HepG2 (cell line): ENCODE measurements around the gene NEDD8. TPM values are rescaled to one million over a fixed set of nuclear protein-coding genes. Genes with fewer than 3 reads are reported as not detected.

Source experiments
- ATAC-seq: fragments of 200-7000 bp; cut with Tn5 transposase; 3 replicates; pipeline ENCODE4 v1.9.1; 2020; ENCODE audit warnings: mild to moderate bottlenecking, moderate library complexity
- BruUV-seq: library from RNA; stranded (reverse); fragments of 400-500 nt; replicated peaks from 2 replicates; lab custom pipeline; 2021; lab: Mats Ljungman, UMichigan
- CTCF ChIA-PET: fragments of 300-600 bp; formaldehyde crosslinking; extraction: SDS; loops from one replicate; lab custom pipeline; 2021; ENCODE audit warnings: low total read pairs, inconsistent platforms, low intra/inter-chr PET ratio; lab: Yijun Ruan, JAX
- POLR2A ChIA-PET: fragments of 350-600 bp; sonication (Branson Sonifier 250); formaldehyde crosslinking; loops from one replicate; lab custom pipeline; 2020; ENCODE audit warnings: antibody characterized with exemption, inconsistent platforms; lab: Yijun Ruan, JAX
- DNase-seq: peaks from one replicate; pipeline ENCODE4 v3.0.0-alpha.2; 2015; ENCODE audit warnings: low spot score
- FAIRE-seq: peaks from 3 replicates; lab custom pipeline; 2011; peaks lifted over from hg19 to GRCh38; lab: Jason Lieb, UNC
- H2AFZ ChIP-seq: one replicate; pipeline ENCODE4 v1.6.1; 2011; ENCODE audit warnings: low read length, inconsistent platforms
- H3K27ac ChIP-seq: fragments of 300-600 bp; 3 replicates; pipeline ENCODE4 v1.8.0; 2011; ENCODE audit warnings: mixed run types, mild to moderate bottlenecking, mixed read lengths, low read length, inconsistent platforms; ENCODE audit not compliant: insufficient read depth; ENCODE audit errors: extremely low read length
- H3K27me3 ChIP-seq, 2 experiments: fragments of 200-600 bp in 1 of 2; 2 replicates in 1 of 2; 3 replicates in 1 of 2; pipeline versions ENCODE4 v1.6.0 to v1.8.0; 2011; ENCODE audit warnings: low read length in 2 of 2, mild to moderate bottlenecking in 2 of 2, moderate library complexity in 2 of 2, inconsistent platforms in 1 of 2; ENCODE audit not compliant: insufficient read depth in 2 of 2, control insufficient read depth in 1 of 2
- H3K36me3 ChIP-seq, 2 experiments: fragments of 200-600 bp in 1 of 2; replicated peaks in 1 of 2; 2 replicates in 1 of 2; 3 replicates in 1 of 2; pipeline versions ENCODE4 v1.5.1 to v1.8.0; 2011; ENCODE audit warnings: low read length in 2 of 2, inconsistent platforms in 1 of 2; ENCODE audit not compliant: insufficient read depth in 2 of 2, control insufficient read depth in 1 of 2
- H3K4me1 ChIP-seq: 2 replicates; pipeline ENCODE4 v1.5.1; 2012; ENCODE audit warnings: low read length, inconsistent platforms; ENCODE audit not compliant: insufficient read depth
- H3K4me2 ChIP-seq: 2 replicates; pipeline ENCODE4 v1.6.0; 2011; ENCODE audit warnings: low read depth, low read length, inconsistent platforms
- H3K4me3 ChIP-seq, 3 experiments: fragments of 200-600 bp in 1 of 3; sonication (generic), shearing (Covaris generic) in 1 of 3; replicated peaks in 1 of 3; 2 replicates each; pipeline ENCODE4 v1.5.1; 2011 to 2016; ENCODE audit warnings: low read length in 3 of 3, inconsistent platforms in 2 of 3, low read depth in 2 of 3, mild to moderate bottlenecking in 2 of 3, control low read depth in 1 of 3, mixed read lengths in 1 of 3; ENCODE audit not compliant: insufficient read depth in 1 of 3
- H3K79me2 ChIP-seq: one replicate; pipeline ENCODE4 v1.6.1; 2011; ENCODE audit warnings: low read length, inconsistent platforms; ENCODE audit not compliant: insufficient read depth
- H3K9ac ChIP-seq: 2 replicates; pipeline ENCODE4 v1.6.0; 2011; ENCODE audit warnings: mild to moderate bottlenecking, low read depth, low read length, inconsistent platforms; ENCODE audit not compliant: insufficient read depth
- H3K9me3 ChIP-seq: 2 replicates; pipeline ENCODE4 v1.5.1; 2012; ENCODE audit warnings: mild to moderate bottlenecking, low read length
- H4K20me1 ChIP-seq: 2 replicates; pipeline ENCODE4 v1.6.0; 2011; ENCODE audit warnings: inconsistent platforms, mild to moderate bottlenecking, low read length, moderate library complexity; ENCODE audit not compliant: insufficient read depth
- AGO2 ChIP-seq: fragments of 200-400 bp; formaldehyde crosslinking; optimal IDR thresholded peaks from 2 replicates; pipeline ENCODE3; 2017; ENCODE audit warnings: mild to moderate bottlenecking, low read depth, low read length, moderate library complexity
- ARNTL ChIP-seq: sonication (generic); formaldehyde crosslinking; IDR thresholded peaks from 2 replicates; pipeline ENCODE4 v1.4.0; 2020; ENCODE audit warnings: mild to moderate bottlenecking, missing genetic modification reagents
- FOXK2 ChIP-seq: fragments of 450-650 bp; IDR thresholded peaks from 2 replicates; pipeline ENCODE4 v1.6.1; 2016
- NFKB2 ChIP-seq: sonication (generic); formaldehyde crosslinking; IDR thresholded peaks from 2 replicates; pipeline ENCODE4 v1.4.0; 2020; ENCODE audit warnings: missing genetic modification reagents, borderline replicate concordance
- POLR2G ChIP-seq: fragments of 200-400 bp; formaldehyde crosslinking; IDR thresholded peaks from 2 replicates; pipeline ENCODE4 v1.6.1; 2018; ENCODE audit warnings: mild to moderate bottlenecking, low read depth, low read length, moderate library complexity
- RCOR2 ChIP-seq: IDR thresholded peaks from 2 replicates; pipeline ENCODE4 v1.6.1; 2016; ENCODE audit warnings: missing biosample characterization, missing genetic modification reagents
- TBX2 ChIP-seq: sonication (generic); formaldehyde crosslinking; IDR thresholded peaks from 2 replicates; pipeline ENCODE4 v1.5.0; 2020; ENCODE audit warnings: missing genetic modification reagents, mild to moderate bottlenecking, borderline replicate concordance
- TRIM24 ChIP-seq: sonication (generic); formaldehyde crosslinking; IDR thresholded peaks from 2 replicates; pipeline ENCODE4 v1.8.0; 2022; ENCODE audit warnings: mild to moderate bottlenecking, missing genetic modification reagents
- U2AF2 ChIP-seq: fragments of 200-400 bp; formaldehyde crosslinking; IDR thresholded peaks from 2 replicates; pipeline ENCODE4 v1.6.1; 2017; ENCODE audit warnings: low read depth, mild to moderate bottlenecking, low read length
- ZNF230 ChIP-seq: sonication (generic); formaldehyde crosslinking; IDR thresholded peaks from 2 replicates; pipeline ENCODE4 v1.4.0; 2020; ENCODE audit warnings: mild to moderate bottlenecking, missing genetic modification reagents
- ZNF543 ChIP-seq: sonication (generic); formaldehyde crosslinking; IDR thresholded peaks from 2 replicates; pipeline ENCODE4 v1.4.0; 2020; ENCODE audit warnings: mild to moderate bottlenecking, missing genetic modification reagents
- ZNF678 ChIP-seq: sonication (generic); formaldehyde crosslinking; IDR thresholded peaks from 2 replicates; pipeline ENCODE4 v1.4.0; 2020; ENCODE audit warnings: mild to moderate bottlenecking, missing genetic modification reagents
- WGBS: methylation state at CpG from one replicate; pipeline ENCODE4 v1.1.6; 2017; ENCODE audit warnings: low lambda C conversion rate; 5-methylcytosine and 5-hydroxymethylcytosine counted together
- in situ Hi-C: cut with HindIII; loops from 2 replicates; pipeline ENCODE4 v1.10.0; 2017; ENCODE audit warnings: low pct_unique_long_range_greater_than_20kb; ENCODE audit not compliant: extremely low pct_ligation_motif_present
- intact Hi-C: fragments of 100-400 bp; cut with micrococcal nuclease; formaldehyde crosslinking; loops from one replicate; pipeline ENCODE4 v1.10.0; 2022; ENCODE audit not compliant: unreplicated experiment
- polyA plus RNA-seq, 8 experiments: library from polyadenylated mRNA; depleted of rRNA in 3 of 8; stranded (reverse) in 7 of 8; unstranded in 1 of 8; fragments of >200 nt; fragmentation: Illumina TruSeq in 4 of 8; extraction: Trizol in 4 of 8; gene quantifications; 2 replicates each; pipeline versions ENCODE4 v1.2.1 to v1.2.3, GENCODE V29; 2011 to 2016; ENCODE audit warnings: low read depth in 4 of 8, missing spikeins in 1 of 8, mixed read lengths in 1 of 8; ENCODE audit not compliant: insufficient read depth in 1 of 8
- total RNA-seq, 5 experiments: library from RNA; depleted of rRNA; stranded (reverse); fragments of >200 nt; fragmentation: Illumina TruSeq; extraction: Trizol; gene quantifications; 2 replicates each; pipeline ENCODE4 v1.2.3, GENCODE V29; 2016; ENCODE audit warnings: low read depth in 1 of 5
- TF ChIP-seq, protein P1 (sequence below): sonication (generic); formaldehyde crosslinking; IDR thresholded peaks from 2 replicates; pipeline ENCODE4 v1.8.1; 2022; ENCODE audit warnings: low read depth, mild to moderate bottlenecking, missing genetic modification reagents
- TF ChIP-seq, protein P2 (sequence below): sonication (generic); formaldehyde crosslinking; IDR thresholded peaks from 2 replicates; pipeline ENCODE4 v1.8.1; 2023; ENCODE audit warnings: mild to moderate bottlenecking, missing genetic modification reagents, borderline replicate concordance
- TF ChIP-seq, protein P3 (sequence below): IDR thresholded peaks from 2 replicates; pipeline ENCODE4 v1.6.1; 2016; ENCODE audit warnings: low read depth
- TF ChIP-seq, protein P4 (sequence below): sonication (generic); formaldehyde crosslinking; IDR thresholded peaks from 2 replicates; pipeline ENCODE4 v1.4.0; 2020; ENCODE audit warnings: missing genetic modification reagents, borderline replicate concordance

NEDD8 gene
- total and polyA plus RNA-seq, 2 of the 13 experiments (the other 11 are each of a cell fraction or from before 2014, with no cell fraction given), result 535 to 713 TPM

DNA sequence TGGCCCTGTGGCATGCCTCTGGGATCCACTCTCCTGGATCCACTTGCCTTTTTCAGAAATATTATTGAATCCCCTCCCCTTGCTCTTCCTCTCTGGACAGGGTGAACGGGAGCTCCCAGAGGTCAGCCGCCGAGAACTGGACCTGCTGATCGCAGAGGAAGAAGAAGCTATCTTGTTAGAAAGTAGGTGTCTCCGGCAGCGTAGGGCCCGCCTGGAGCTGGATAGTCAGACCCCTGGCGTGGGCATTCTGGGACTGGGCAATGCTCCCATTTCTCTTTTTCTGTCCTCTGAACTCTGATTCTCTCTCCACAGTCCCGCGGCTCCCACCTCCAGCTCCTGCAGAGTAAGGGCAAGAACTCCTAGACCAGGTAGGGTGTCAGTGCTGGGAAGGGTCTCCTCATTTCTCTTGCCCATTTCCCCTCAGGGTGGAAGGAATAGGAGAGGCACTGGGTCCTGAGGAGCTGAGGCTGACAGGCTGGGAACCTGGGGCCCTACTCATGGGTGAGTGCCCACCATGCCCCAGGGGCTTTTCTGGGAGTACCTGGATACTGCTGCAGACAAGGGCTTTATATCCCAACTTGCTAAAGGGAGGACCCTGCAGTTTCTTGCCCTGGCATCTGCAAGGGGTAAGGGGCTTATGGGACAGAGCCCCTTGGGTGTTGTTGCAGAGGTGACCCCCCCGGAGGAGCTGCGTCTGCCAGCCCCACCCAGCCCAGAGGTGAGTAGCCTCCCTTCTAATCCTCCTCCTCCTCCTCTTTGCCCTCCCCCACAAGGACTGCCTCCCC is 54.9 kb downstream of the NEDD8 start:
- Histone ChIP-seq H3K27ac (no peak overlapping the region), H3K4me1 (no peaks in the 10 kb centered on the region), H2AFZ (no peak overlapping the region), H3K36me3 (peaks cover 41 to 46% of the 10 kb centered on the region in 2 experiments), H3K9ac (no peak overlapping the region), H3K27me3 (no peaks in the 10 kb centered on the region), H3K9me3 (no peaks in the 10 kb centered on the region), H3K4me3 (no peak overlapping the region), H3K4me2 (no peak overlapping the region), H4K20me1 (no peaks in the 10 kb centered on the region), H3K79me2 (no peaks in the 10 kb centered on the region)
- DNase-seq (no peak), ATAC-seq (no peak), FAIRE-seq (no peak)
- ChIA-PET POLR2A (interaction anchor here (0.8 to 6.7 kb wide), 9 partner anchors 11 to 83 kb away, joined by 3 to 65 read pairs (median 4); partner anchors contain the start of genes CHMP4A, EMC9, IPO4 and IRF9), CTCF (no interaction called here)
- in situ Hi-C loops (no loop called here), intact Hi-C loops (no loop called here)
- BruUV-seq, result no TSS peak
- 96% methylated on average over 12 of the region's 12 CpGs for WGBS
- TF ChIP-seq POLR2G (peak; percentile 56), AGO2 (peak; percentile 12), TBX2 (CRISPR knock-in tag) (no peak), NFKB2 (peak; percentile 50; the same call in 1 of the 2 replicates), RCOR2 (CRISPR knock-in tag) (no peak), ARNTL (CRISPR knock-in tag) (no peak), ZNF543 (CRISPR knock-in tag) (no peak), U2AF2 (no peak), FOXK2 (no peak), TRIM24 (CRISPR knock-in tag) (no peak), ZNF678 (CRISPR knock-in tag) (no peak), ZNF230 (no peak)
- TF ChIP-seq, protein P1, sequence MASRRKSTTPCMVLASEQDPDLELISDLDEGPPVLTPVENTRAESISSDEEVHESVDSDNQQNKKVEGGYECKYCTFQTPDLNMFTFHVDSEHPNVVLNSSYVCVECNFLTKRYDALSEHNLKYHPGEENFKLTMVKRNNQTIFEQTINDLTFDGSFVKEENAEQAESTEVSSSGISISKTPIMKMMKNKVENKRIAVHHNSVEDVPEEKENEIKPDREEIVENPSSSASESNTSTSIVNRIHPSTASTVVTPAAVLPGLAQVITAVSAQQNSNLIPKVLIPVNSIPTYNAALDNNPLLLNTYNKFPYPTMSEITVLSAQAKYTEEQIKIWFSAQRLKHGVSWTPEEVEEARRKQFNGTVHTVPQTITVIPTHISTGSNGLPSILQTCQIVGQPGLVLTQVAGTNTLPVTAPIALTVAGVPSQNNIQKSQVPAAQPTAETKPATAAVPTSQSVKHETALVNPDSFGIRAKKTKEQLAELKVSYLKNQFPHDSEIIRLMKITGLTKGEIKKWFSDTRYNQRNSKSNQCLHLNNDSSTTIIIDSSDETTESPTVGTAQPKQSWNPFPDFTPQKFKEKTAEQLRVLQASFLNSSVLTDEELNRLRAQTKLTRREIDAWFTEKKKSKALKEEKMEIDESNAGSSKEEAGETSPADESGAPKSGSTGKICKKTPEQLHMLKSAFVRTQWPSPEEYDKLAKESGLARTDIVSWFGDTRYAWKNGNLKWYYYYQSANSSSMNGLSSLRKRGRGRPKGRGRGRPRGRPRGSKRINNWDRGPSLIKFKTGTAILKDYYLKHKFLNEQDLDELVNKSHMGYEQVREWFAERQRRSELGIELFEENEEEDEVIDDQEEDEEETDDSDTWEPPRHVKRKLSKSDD (CRISPR knock-in tag), result 0 out of 2 replicates have a peak, but pooled peaks have one; percentile 2
- TF ChIP-seq, protein P2, sequence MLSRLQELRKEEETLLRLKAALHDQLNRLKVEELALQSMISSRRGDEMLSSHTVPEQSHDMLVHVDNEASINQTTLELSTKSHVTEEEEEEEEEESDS (CRISPR knock-in tag), result no peak
- TF ChIP-seq, protein P3, sequence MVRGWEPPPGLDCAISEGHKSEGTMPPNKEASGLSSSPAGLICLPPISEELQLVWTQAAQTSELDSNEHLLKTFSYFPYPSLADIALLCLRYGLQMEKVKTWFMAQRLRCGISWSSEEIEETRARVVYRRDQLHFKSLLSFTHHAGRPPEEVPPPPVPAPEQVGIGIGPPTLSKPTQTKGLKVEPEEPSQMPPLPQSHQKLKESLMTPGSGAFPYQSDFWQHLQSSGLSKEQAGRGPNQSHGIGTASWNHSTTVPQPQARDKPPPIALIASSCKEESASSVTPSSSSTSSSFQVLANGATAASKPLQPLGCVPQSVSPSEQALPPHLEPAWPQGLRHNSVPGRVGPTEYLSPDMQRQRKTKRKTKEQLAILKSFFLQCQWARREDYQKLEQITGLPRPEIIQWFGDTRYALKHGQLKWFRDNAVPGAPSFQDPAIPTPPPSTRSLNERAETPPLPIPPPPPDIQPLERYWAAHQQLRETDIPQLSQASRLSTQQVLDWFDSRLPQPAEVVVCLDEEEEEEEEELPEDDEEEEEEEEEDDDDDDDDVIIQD (CRISPR knock-in tag), result no peak
- TF ChIP-seq, protein P4, sequence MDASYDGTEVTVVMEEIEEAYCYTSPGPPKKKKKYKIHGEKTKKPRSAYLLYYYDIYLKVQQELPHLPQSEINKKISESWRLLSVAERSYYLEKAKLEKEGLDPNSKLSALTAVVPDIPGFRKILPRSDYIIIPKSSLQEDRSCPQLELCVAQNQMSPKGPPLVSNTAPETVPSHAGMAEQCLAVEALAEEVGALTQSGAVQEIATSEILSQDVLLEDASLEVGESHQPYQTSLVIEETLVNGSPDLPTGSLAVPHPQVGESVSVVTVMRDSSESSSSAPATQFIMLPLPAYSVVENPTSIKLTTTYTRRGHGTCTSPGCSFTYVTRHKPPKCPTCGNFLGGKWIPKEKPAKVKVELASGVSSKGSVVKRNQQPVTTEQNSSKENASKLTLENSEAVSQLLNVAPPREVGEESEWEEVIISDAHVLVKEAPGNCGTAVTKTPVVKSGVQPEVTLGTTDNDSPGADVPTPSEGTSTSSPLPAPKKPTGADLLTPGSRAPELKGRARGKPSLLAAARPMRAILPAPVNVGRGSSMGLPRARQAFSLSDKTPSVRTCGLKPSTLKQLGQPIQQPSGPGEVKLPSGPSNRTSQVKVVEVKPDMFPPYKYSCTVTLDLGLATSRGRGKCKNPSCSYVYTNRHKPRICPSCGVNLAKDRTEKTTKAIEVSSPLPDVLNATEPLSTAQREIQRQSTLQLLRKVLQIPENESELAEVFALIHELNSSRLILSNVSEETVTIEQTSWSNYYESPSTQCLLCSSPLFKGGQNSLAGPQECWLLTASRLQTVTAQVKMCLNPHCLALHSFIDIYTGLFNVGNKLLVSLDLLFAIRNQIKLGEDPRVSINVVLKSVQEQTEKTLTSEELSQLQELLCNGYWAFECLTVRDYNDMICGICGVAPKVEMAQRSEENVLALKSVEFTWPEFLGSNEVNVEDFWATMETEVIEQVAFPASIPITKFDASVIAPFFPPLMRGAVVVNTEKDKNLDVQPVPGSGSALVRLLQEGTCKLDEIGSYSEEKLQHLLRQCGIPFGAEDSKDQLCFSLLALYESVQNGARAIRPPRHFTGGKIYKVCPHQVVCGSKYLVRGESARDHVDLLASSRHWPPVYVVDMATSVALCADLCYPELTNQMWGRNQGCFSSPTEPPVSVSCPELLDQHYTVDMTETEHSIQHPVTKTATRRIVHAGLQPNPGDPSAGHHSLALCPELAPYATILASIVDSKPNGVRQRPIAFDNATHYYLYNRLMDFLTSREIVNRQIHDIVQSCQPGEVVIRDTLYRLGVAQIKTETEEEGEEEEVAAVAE (CRISPR knock-in tag), result no peak
